CD4-positive, alpha-beta T cell treated with Interferon gamma for 1 hour (primary cell): Measurements from ENCODE around the gene JAKMIP1.

Experiments used
- DNase-seq: peaks from one replicate; pipeline ENCODE4 v3.0.0-alpha.2; 2020

JAKMIP1 gene

DNA sequence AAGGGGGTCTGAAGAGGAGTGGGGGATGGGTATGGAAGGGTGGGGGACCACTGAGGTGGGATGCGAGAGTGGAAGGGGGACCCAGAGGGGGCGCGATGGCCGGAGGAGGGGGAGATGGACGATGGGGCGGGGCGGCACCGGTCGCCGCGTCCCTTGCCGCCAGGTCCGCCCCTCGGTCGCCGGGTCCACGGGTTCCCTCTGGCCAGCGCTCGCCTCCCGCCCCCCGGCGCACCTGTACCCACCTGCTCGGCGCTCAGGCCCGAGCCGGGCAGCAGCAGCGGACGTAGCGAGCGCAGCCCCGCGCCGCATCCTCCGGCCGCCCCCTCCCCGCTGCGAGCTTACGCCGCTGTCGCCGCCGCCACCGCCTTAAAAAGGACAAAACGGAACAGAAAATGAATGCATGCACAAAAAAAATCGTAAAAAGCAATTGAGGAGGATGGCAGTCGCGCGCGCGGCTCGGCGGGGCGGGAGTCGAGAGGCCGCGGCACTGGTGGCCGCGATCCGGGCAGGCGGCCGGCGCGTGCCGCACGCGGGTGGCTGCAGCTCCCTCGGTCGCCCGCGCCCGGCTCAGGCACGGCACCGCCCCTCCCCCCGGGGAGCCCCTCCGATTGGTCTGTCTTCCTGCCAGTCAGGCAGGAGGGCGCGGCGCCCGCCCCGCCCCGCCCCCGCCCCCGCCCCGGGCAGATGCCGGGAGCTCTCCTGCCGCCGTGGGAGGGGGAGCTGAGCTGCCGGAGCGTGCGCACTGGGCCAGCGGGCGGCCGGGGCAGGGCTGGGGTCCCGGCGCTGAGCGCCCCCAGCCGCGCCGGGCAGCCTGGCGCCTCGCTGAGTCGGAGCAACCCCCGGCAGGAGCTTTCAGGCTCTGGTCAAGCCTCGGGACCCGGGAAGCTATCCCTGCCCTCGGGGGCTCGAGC lies at the start of gene JAKMIP1:
JAKMIP1 (minus strand) TSS at position 539 of the 911 bp plus-strand sequence. CDS start 87,699 bp downstream, outside the sequence.
- peak; percentile 76 for DNase-seq

DNA sequence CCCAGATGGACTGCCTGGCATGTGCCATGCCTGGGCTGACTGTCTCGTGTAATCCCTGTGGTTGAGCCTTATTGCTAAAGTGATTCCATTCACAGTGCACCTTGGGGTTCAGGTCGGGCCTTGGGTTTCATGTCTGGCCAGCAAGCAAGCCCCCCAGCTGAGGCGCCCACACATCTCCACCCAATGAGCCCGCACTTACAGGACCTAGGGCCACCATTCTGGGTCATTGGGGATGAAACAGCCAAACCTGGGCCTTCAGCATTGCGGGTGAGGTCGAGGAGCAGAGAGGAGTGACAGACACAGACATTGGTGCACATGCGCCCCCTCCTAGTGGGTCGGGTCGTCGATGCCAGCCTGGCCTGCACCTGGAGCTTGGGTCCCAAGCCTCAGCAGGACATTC lies 48.0 kb upstream of the JAKMIP1 start:
- DNase-seq, result no peak

DNA sequence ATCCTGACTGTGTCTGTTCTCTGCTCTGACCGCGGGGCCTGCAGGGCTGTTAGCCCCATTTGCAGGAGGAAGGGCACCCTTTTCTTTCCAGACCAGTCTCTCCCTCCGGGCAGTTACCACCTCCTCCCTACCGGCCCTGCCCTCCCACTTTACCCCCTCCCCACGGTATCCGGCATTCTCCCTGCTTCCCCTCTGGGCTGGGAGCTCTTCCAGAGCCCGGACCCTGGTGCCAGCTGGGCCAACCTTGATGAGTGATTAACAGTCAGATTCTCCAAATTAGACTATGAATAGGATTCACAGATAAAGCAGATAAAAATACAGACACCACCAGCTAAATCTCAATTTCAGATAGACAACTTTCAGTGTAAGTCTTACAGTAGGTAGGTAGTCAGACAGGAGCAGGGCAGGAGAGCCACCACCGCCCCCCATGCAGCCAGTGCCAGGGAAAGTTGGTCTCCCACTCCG lies 45.9 kb upstream of the JAKMIP1 start:
- DNase-seq, result no peak

GRCh38 chr4:6245246-6246169 lies 45.2 kb upstream of the JAKMIP1 start:
- DNase-seq, result no peak

DNA sequence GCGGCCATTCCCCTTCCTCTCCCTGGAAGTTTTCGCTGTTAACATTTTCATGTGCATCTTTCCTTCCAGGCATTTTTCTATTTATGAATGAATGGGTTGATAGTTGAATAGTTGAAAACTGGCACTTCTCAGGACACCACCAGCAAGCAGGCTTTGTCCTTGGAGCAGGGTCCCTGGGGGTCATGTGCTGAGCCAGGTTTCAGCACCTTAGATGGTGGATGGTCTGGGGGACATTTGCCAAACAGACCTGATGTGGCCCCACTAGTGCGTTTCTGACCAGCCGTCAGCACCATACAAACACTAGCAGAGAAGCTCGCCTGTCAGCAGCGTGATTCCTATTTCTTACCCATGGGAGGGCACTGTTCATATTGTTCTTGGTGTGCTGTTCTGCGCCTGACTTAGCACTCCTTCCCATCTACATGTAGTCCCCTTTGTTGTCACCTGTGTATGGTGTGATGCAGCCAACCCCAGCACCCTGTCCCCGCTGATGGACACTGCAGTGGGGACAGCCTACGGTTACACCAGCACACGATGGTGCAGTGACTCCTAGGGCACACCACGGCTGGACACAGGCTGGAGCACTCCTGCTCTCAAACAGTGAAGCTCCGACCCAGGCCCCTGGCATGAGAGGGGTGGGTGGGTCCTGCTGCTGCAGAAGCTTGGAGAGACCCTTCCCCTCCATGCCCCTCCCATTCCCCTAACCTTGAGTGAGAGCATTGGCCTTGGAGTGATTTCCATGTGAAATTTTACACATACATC lies 42.1 kb upstream of the JAKMIP1 start:
- DNase-seq, result no peak

- DNase-seq, result no peak
These were observed 40.9 kb upstream of the JAKMIP1 start for GRCh38 chr4:6241062-6241845.

- no peak for DNase-seq
These were observed 39.6 kb upstream of the JAKMIP1 start for GRCh38 chr4:6239968-6240367.

DNA sequence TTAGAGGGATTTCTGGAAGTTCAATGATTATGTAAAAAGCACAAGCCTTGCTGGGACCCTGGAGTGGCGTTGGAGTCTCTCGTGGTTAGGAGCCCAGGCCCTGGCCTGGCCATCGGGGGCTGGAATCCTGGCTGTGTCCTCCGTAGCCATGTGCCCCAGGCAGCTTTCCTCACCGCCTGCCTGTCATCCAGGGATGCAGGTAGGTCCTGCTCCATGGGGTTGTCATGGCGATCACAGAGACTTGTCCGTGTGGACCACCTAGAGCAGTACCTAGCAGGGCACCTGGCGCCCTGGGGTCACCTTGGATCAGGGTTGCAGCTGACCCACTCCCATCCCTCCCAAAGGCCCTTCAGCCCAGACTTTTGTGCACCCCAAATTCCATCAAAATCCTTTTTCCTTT lies 39.1 kb upstream of the JAKMIP1 start:
- DNase-seq, result no peak

GRCh38 chr4:6236816-6237390 lies 36.6 kb upstream of the JAKMIP1 start:
- no peak for DNase-seq

DNA sequence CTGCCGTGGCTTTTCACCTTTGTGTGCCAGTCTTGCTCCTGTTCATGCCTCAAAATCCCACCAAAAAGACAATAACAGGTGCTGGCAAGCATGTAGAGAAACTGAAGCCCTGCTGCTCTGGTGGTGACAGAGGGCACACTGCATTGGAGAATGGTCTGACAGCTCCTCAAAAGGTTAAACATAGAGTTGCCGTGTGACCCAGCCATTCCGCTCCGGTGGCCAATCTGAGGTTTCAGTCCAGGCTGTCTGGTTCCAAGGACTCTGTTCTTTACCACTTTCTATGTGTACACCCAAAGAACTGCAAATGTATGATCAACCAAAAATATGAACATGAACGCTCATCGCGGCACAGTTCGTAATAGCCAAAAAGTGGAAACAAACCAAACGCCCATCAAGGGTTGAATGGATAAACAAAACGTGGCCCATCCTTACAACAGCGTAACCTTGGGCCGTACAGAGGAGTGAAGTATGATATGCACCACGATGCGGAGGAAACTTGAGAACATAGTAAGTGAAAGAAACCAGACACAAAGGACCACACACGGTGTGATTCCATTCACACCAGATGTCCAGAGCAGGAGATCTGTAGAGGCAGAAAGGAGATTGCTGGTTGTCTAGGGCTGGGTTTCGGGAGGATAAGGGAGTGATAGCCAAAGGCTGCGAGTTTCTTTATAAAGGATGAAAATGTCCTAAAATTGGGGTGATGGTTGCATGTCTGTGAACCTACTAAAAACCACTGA lies 35.7 kb upstream of the JAKMIP1 start:
- DNase-seq, result no peak

DNA sequence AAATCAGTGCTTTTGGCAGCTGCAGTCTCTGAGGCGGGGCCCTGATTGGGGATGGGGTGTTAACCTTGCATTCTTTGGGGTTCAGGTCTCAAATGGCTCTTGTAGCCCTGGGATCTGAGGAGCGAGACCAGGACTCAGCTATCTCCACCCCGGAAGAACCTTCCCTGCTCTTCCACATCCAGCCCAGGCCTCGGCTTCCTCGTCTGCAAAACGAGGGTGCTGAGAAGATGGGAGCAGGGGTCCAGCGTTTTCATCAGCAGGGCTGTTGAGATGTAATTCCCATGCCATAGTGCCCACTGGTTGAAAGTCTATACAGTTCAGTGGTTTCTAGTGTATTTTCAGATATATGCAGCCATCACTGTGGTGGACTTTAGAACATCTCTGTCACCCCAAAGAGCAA lies 34.7 kb upstream of the JAKMIP1 start:
- no peak for DNase-seq

GRCh38 chr4:6233929-6234328 lies 33.6 kb upstream of the JAKMIP1 start:
- no peak for DNase-seq

DNA sequence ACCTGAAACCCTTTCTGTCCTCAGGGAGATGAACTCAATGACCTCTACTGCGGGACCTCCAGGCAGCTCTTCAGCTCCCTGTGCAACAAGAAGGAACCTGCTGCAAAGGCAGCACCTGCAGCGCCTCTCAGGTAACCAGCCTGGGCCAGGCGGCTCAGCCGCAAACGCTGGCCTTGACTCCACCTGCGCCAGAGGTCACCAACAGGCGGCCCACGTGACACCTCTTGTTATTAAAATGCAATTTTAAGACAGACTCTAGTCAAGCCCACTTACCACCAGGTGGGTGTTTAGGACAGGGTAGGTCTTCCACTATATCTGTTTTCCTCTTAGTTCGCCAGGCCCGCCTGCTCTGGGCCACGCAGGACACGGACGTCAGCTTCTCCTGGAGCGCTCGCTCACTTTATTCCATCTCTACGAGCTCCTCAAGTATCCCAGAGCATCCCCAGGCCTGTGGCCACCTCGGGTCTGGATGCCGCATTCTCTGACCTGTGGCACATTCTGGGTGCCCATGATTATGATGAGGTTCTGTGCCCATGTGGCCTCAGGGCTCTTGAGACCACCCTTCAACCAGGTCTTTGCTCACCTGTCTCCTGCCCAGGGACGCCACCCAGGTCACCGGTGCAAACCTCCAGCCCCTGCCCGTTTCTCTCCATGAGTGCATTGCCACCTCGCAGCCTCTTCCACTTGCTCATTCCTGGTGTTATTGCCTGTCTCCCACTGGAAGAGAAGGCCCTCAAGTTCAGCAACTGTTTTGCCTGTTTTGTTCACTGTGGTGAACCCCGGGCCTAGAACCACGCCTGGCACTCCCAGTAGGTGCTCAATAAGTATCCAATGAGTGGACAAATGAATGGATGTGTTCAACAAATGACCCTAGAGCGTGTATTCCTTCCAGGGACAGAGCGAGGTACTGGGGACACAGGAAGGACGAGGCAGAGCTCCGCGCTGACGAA lies 32.8 kb upstream of the JAKMIP1 start:
- DNase-seq, result no peak

DNA sequence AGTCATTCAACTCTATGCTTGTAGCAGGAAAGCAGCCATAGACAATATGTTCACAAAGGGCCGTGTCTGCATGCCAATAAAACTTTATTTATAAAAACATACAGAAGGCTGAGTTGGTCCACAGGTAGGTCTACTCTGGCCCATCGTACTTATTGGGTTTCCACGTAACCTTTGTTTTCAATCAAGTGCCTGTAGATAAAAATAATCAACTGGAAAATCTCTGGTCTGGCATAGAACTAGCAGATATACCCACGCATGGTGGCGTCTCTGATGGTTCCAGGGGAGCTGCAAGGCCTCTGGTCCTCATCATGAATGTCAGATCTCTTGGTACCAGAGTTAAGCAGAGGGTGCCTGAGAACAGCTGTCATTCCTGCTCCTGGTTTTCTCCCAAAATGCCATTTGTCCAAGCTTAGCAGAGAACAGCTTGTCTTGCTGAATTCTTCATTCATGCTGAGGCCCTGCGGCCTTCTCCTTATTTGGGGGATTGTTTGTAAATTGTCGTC lies 31.4 kb upstream of the JAKMIP1 start:
- no peak for DNase-seq

DNA sequence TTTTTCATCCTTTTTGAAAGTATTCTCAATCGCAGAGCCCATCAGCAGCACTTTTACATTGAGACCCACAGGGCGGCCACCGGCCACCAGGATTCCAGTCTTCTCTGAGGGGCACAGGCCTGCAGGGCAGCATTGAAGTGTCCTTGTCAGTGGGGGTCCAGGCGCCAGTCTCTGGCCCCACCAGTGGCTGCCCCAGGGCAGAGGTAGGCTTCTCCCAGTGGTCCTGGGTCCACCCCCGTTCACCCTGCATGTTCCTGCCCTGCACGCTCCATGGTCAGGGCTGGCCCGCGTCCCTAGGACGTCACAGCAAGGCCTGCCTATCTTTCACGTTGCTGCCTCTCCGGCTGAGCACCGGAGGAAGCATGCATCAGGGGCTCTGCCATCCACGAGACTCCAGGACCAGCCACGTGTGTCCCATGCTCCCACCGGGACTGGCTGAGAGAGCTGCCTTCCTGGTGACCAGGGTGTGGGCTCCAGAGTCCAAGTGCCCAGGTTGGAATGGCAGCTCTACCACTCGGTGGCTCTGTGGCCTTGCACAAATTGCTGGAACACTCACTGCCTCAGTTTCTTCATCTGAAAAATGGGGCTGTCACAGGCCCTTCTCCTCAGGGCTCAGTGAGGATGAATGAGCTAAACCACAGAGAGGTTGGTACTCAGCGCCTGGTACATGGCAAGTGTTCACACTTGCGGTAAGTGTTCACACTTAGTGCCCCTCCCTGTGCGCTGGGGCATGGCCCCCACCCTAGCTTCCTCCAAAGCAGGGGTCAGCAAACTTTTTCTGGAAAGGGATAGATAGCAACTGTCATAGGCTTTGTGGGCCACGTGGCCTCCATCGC lies 30.7 kb upstream of the JAKMIP1 start:
- DNase-seq, result no peak

DNA sequence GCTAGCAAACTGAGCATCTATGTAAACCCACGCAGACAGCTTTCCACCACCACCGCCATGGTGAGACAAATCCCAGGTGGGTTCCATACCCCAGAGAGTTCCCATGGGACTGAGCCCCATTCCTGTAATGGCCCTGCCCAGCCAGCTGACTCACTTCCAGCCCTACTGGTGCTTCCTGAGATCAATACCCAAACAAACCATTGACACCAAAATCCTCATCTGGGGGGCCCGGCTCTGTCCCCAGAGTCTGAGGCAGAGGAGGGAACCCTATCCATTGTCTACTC lies 30.1 kb upstream of the JAKMIP1 start:
- DNase-seq, result no peak

GRCh38 chr4:6229671-6230501 lies 29.5 kb upstream of the JAKMIP1 start:
- DNase-seq, result no peak

DNA sequence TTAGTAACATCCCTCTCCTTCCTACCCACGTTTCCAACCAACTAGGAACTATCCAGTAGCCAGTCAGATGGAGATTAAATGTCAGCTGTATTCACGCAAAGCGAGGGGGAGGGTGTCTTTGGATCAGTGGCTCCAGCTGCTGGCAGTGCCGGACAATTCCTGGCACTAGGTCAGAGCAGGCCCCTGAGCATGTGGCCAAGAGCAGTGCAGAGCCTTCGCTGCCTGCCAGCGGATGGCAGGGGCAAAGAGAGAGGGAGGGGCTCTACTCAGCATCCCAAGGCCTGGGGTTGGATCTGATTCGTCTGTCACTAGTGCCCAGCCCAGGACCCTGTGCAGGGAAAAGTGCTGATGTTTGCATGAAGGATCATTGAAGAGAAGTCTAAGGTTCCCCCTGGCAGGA lies 28.7 kb upstream of the JAKMIP1 start:
- DNase-seq, result no peak
